ENCODE results near the gene ADAM17. TPM values are rescaled to one million over a fixed set of nuclear protein-coding genes. Genes with fewer than 3 reads are reported as not detected.
"Not testable (repeated sequence)": the region's sequence is repeated elsewhere in the genome, so short reads cannot be mapped to it uniquely, and the experiment has no call there.

ADAM17 gene
- total RNA-seq, 1 donor from 2014 or later: 91.1 TPM

GRCh38 chr2:9518163-9518562 is 37.5 kb downstream of the ADAM17 start:
- FAIRE-seq (no peak), DNase-seq (ENCODE audit: low read depth) (no peak)
- TF ChIP-seq CTCF (IDR thresholded peaks at IDR 0.05; ENCODE audit: insufficient read depth, low read length, severe bottlenecking): no peak
- peaks cover 9% of the 10 kb centered on the region for H3K36me3 ChIP-seq (ENCODE audit: control insufficient read depth, insufficient read depth, low read length)
- no peaks in the 10 kb centered on the region for H3K27me3 ChIP-seq (ENCODE audit: control insufficient read depth, insufficient read depth, low read length)
- H3K4me3 ChIP-seq (ENCODE audit: low read depth, low read length): no peak overlapping the region

- Histone ChIP-seq H3K36me3 (ENCODE audit: control insufficient read depth, insufficient read depth, low read length) (peaks cover 13% of the 10 kb centered on the region), H3K4me3 (ENCODE audit: low read depth, low read length) (no peak overlapping the region), H3K27me3 (ENCODE audit: control insufficient read depth, insufficient read depth, low read length) (no peaks in the 10 kb centered on the region)
- no peak for DNase-seq (ENCODE audit: low read depth)
- FAIRE-seq: no peak
- no peak for TF ChIP-seq CTCF (IDR thresholded peaks at IDR 0.05; ENCODE audit: insufficient read depth, low read length, severe bottlenecking)
These were observed 38.4 kb downstream of the ADAM17 start for GRCh38 chr2:9517118-9517782.

GRCh38 chr2:9513946-9514345 is 41.7 kb downstream of the ADAM17 start:
- not testable (repeated sequence) for H3K4me3 ChIP-seq (ENCODE audit: low read depth, low read length); DNase-seq (ENCODE audit: low read depth); H3K27me3 ChIP-seq (ENCODE audit: control insufficient read depth, insufficient read depth, low read length); FAIRE-seq
- H3K36me3 ChIP-seq (ENCODE audit: control insufficient read depth, insufficient read depth, low read length): peaks cover 13% of the 10 kb centered on the region

DNA sequence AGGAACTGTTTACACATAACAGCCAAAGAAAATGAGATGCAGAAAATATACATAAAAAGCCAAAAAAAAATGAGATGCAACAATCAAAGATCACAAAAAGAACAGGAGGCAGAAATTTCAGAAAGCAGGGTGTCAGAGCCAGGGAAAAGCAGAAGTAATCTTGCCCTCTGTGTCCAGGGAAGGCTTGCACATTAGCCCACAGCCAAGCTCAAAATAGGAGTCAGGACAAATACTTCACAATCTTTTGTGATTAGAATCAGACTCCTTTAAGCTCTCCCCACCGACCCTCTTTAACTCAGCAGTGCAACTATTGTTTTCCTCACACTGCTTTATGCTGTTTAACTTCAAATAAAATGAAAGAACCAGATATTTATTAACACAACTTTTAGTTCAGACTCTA is 46.7 kb downstream of the ADAM17 start:
- FAIRE-seq: no peak
- TF ChIP-seq CTCF (IDR thresholded peaks at IDR 0.05; ENCODE audit: insufficient read depth, low read length, severe bottlenecking): no peak
- H3K36me3 ChIP-seq (ENCODE audit: control insufficient read depth, insufficient read depth, low read length): peaks cover 7% of the 10 kb centered on the region
- no peaks in the 10 kb centered on the region for H3K27me3 ChIP-seq (ENCODE audit: control insufficient read depth, insufficient read depth, low read length)
- H3K4me3 ChIP-seq (ENCODE audit: low read depth, low read length): no peak overlapping the region
- DNase-seq (ENCODE audit: low read depth): no peak

GRCh38 chr2:9498210-9498609 is 57.4 kb downstream of the ADAM17 start:
- FAIRE-seq (no peak), DNase-seq (ENCODE audit: low read depth) (no peak)
- Histone ChIP-seq H3K4me3 (ENCODE audit: low read depth, low read length) (no peak overlapping the region), H3K36me3 (ENCODE audit: control insufficient read depth, insufficient read depth, low read length) (peaks cover 15% of the 10 kb centered on the region), H3K27me3 (ENCODE audit: control insufficient read depth, insufficient read depth, low read length) (no peaks in the 10 kb centered on the region)
- no peak for TF ChIP-seq CTCF (IDR thresholded peaks at IDR 0.05; ENCODE audit: insufficient read depth, low read length, severe bottlenecking)

GRCh38 chr2:9497017-9497416 is 58.6 kb downstream of the ADAM17 start:
- TF ChIP-seq CTCF (IDR thresholded peaks at IDR 0.05; ENCODE audit: insufficient read depth, low read length, severe bottlenecking): no peak
- FAIRE-seq: no peak
- Histone ChIP-seq H3K27me3 (ENCODE audit: control insufficient read depth, insufficient read depth, low read length) (no peaks in the 10 kb centered on the region), H3K36me3 (ENCODE audit: control insufficient read depth, insufficient read depth, low read length) (peaks cover 15% of the 10 kb centered on the region), H3K4me3 (ENCODE audit: low read depth, low read length) (no peak overlapping the region)
- DNase-seq (ENCODE audit: low read depth): peak; percentile 85

Data from bronchial epithelial cell (primary cell).